ENCODE results near the gene RAB35.
"Not testable (repeated sequence)": the region's sequence is repeated elsewhere in the genome, so short reads cannot be mapped to it uniquely, and the experiment has no call there.

RAB35 gene

DNA sequence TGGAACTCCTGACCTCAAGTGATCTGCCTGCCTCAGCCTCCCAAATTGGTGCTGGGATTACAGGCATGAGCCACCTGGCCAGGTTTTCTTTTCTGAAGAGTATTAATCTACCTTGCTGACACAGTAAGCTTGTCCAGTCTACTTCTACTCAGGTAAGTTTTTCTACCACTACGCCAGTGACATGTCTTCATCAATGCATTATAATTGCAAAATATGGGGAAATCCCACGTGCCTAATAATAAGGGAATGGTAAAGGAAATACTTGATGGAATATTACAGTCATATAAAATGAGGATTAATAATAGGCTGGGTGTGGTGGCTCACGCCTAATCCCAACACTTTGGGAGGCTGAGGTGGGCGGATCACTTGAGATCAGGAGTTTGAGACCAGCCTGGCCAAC is 62.3 kb downstream of the RAB35 start:
- no peak for DNase-seq

DNA sequence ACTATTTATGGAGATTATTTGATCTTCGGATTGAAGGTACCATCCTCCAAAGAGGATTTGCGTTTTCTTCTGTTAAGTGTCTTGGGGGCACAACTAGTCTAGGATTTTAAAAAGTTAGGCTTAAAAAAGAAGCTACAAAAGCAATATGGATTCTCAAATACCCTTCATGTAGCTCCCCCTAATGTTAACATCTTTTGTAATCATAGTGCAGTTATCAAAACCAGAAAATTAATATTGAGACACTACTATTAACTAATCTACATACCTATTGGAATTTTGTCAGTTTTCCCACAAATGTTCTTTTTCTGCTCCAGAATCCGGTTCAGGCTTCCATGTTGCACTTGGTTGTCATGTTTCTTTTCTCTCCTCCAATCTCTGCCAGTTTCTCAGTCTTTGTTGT is 65.0 kb downstream of the RAB35 start:
- DNase-seq, result no peak

DNA sequence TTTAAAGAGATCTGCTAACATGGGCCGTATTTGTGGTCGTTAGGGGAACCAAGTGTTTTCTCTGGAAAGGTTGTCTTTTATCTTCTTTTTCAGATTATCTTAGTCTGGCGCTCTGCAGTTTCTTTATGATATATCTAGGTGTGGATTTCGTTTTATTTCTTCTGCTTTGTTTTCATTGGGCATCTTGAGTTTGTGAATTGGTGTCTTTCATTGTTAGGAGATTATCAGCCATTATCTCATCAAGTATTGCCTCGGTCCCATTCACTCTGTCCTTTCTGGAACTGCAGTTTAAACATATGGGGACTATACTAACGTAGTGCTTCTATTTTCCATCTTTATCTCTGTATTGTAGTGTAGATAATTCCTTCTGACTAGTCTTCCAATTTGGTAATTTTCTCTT is 67.1 kb downstream of the RAB35 start:
- DNase-seq, result no peak

DNA sequence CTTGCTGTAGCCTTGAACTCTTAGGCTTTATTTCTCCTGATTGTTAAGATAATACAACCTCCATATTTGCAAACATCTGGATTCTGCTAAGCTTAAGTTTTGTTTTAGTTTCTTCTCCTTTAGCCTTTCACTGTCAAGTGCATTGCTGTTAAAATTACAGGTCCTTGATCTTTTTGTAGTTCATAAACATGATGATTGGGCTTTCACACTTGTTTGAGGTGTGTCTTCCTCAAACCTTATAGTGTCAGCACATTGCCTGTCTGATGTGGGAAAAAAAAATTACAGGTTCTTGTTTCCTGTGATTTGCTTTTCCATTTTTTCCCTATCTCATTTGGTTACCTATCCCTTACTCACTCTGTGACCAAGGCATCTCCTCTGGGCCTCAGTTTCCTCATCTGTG is 68.3 kb downstream of the RAB35 start:
- DNase-seq, result no peak

DNA sequence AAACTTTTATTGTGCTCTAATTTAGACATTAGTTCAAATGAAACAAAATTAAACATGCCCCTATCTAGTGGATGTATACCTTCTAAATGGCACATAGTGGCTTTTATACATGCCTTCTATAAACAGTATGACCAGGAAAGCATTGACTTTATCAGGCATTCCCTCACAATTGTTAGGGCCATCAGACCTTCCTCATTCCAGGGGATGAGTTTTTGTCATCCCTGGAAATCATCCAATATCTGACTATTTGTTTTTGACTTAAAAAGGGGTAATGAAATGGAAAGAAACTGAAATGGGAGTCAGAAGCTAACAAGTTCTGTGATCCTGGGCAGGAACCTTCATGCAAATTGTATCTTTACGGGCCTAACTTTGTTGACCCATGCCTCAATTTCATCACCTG is 69.5 kb downstream of the RAB35 start:
- peak; percentile 9 for DNase-seq

DNA sequence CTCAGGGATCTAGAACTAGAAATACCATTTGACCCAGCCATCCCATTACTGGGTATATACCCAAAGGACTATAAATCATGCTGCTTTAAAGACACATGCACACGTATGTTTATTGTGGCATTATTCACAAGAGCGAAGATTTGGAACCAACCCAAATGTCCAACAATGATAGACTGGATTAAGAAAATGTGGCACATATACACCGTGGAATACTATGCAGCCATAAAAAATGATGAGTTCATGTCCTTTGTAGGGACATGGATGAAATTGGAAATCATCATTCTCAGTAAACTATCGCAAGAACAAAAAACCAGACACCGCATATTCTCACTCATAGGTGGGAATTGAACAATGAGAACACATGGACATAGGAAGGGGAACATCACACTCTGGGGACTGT is 71.2 kb downstream of the RAB35 start:
- not testable (repeated sequence) for DNase-seq

All from NCI-H69 (cell line).